HG02759 (cell line): Measurements from ENCODE around the gene KCNIP3.
"Not testable (repeated sequence)": the region's sequence is repeated elsewhere in the genome, so short reads cannot be mapped to it uniquely, and the experiment has no call there.

Experiments used
- ATAC-seq: cut with Tn5 transposase; IDR thresholded peaks from one replicate; pipeline ENCODE4 v1.9.1; 2021; ENCODE audit warnings: mild to moderate bottlenecking, moderate library complexity; ENCODE audit not compliant: unreplicated experiment

The KCNIP3 gene

DNA sequence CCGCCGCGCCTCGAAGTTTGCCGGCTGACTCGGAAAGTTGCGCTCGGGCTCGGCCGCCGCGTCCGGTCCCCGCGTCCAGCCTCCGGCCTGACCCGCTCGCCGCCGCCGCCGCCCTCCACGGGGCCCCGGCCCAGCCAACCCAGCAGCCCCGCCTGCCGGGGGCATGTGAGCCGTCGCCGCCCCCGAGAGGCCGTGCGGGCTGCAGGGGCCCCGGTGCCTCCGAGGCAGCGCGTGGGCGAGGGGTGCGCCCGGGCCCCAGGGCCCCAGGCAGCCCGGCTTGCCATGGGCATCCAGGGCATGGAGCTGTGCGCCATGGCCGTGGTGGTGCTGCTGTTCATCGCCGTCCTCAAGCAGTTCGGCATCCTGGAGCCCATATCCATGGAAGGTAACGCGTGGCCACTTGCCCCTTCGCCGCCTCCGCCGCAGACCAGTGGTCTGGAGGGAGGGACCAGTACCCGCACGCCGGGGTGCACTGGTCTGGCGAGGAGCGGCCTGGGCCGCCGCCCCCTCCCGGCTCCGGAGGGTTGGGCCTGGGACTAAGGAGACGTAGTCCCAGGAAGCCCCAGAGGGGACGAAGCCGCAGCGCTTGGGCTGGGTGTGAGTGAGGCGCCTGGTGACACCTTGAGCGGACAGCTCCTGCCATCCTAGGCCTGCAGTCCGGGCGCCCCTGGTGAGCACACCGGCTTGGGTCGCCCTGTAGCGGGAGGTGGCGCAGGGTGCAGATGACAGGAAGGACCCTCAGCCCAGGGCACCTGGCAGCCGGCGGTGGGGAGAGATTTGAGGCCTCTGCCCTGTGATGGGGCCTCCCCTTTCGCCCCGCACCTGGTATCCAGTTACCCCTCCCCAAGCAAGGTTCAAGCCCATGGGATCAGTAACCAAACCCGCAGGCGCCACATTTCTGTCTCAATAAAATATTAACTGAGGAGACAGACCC, 49.9 kb downstream of the KCNIP3 start:
- ATAC-seq, result no peak

GRCh38 chr2:95347681-95348608, 50.8 kb downstream of the KCNIP3 start:
- ATAC-seq, result no peak

DNA sequence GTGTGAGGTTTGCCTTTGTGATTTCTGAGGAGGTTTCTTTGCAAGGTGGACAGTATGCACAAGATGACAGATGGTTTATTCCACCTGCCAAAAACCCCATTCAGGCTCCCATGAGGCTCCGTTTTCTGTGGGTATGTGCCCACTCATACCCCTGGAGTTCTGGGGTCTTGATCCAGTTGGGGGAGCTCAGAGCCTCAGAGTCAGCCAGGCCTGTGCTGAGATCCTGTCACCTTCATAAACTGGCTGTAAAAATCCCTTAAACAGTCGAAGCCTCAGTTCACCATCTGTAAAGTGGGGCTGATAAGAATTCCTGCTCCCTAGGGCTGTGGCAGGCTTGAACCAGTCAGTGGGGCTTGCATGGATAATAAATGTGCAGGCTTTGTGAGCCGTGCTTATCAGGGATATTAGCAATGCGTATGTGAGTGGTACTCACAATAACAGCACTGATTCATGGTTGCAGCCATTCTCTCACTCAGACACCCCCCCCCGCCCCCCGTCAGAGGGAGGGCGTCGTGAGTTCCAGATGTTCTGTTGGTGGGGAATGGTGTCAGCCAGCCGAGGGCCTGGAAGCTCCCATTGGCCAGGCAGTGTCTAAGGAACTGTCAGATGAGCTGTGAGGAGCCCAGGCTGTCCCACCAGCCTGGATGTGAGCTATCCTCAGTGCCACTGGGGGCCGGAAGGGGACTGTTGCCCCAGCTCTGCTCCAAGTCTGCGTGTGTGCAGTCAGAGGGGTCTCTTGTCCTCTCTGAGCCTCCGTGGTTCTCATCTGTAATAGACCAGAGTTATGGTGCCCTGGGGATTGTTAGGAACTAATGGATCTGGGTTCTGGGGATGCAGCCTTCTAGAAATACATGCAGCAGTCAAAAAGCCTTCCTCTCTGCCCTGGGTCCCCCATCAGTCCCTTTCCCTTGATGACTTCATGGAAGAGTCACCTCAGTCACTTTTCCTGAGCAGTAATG, 51.7 kb downstream of the KCNIP3 start:
- ATAC-seq, result no peak

DNA sequence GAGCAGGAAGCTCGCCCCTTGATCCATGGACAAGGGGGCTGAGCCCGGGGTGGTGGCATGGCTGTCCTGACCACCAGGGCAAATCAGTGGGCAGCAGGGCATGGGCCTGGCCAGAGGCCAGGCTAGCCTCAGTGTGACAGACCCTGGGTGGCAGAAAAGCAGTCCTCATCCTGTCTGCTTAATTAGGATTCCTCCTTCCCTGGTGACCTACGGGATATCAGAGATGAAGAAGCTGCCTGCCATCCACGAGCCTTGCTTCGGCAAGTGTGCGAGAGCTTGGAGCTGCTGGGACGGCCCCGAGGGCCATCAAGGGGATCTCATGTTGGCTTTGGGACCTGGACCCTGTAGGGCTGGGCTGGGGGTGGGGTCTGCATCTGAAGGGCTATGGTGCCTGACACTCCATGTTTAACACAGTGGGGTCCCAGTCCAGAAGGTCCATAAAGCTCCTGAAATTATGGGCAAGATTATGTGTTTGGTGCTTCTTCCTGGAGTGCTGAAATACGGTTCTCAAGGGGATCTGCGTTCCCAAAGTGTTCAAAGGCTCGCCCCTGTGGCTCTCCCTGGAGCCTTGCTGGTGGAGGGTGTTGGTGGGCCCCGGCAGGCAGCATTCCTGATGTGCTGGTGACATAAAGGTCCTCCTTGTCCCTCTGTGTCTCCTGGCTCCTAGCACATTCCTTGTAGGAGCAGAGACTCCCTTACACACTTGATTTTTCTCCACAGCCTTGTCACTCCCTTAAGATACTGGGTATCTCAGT, 52.6 kb downstream of the KCNIP3 start:
- no peak for ATAC-seq

DNA sequence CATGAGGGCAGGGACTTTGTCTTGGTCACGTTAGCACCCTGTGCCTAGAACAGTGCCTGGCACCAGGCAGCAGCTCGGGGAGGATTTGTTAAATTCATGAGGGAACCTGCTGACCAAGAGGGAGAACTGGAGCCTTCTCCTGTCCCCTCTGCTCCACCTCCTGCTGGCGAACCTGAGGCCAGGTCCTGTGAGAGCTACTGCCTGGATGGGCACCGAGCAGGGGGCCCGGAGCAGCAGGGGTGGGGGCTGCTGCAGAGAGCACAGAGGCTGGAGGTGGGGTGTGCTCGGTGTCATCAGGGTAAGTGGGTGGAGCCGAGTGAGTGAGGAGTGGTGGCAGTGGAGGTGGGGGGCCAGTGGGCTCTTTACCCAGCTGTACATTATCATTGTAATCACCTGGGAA, 53.2 kb downstream of the KCNIP3 start:
- no peak for ATAC-seq

- ATAC-seq, result no peak
Observed at GRCh38 chr2:95350774-95351597, 53.8 kb downstream of the KCNIP3 start.

DNA sequence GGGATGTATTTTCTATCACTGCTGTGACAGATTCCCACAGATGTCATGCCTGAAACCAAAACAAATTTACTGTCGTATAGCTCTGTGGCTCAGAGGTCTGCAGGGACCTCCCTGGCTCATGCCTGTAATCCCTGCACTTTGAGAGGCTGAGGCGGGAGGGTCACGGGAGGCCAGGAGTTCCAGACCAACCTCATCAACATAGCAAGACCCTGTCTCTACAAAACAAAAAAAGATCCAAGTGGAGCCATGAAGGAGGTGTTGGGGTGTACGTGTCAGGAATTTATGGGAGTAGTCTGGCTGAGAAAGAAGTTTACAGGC, 54.4 kb downstream of the KCNIP3 start:
- no peak for ATAC-seq

- ATAC-seq, result no peak
Observed at GRCh38 chr2:95352310-95353054, 55.3 kb downstream of the KCNIP3 start.

- no peak for ATAC-seq
Observed at GRCh38 chr2:95353055-95353575, 56.0 kb downstream of the KCNIP3 start.

DNA sequence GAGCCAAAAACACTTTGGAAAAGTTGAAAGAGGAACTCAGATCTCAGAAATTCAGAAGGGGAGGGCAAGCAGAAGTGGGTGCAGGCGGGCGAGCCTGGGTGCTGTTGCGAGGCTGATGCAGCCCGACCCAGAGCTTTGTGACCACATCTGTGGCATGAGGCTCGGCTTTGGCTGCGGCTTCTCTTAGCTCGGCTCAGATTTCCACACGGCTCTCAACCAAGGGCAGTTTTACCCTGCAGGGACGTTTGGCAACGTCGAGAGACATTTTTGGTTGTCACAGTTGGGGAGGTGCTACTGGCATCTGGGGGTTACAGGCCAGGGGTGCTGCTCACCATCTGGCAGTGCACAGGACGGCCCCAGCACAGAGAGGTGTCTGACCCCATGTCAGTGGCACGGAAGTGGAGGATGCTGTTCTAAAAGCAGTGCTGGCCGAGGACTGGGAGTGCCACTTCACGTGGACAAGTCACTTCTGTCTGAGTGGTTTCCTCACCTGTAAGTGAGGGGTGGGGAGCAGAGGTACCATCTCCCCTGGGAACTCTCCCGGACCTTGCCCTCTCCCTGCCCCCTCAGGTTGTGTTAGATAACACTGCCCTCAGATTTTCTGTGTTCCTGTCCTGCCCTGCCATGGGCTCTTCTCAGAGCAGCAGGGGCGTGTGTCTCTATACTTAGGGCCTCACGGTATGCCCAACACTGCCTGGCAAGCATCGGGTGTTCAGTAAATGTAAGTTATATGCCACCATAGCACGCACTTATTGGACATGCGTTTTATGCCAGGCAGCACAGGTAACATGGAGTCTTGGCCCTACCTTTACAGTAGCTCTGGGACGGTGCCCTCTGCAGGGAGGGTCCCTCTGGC, 56.7 kb downstream of the KCNIP3 start:
- ATAC-seq, result no peak

- ATAC-seq, result no peak
Observed at GRCh38 chr2:95354469-95354901, 57.3 kb downstream of the KCNIP3 start.

DNA sequence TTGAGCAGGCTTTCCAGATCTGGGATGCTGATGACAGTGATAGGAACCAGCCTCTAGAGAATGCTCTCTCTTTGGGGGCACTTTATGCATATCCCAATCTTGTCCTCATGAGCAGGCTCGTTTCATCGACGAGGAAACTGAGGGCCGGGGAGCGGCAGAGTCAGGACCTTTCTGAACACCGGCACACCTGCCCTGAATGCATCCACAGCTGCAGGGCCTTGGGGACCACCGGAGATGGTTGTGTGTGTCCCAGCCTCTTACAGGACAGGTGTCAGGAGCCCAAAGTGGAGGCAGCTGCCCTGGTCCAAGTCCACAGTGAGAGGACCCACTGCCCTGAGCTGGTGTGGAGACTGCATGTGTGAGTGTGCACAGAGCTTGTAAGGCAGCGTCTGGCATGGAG, 57.8 kb downstream of the KCNIP3 start:
- no peak for ATAC-seq

GRCh38 chr2:95355486-95355885, 58.3 kb downstream of the KCNIP3 start:
- not testable (repeated sequence) for ATAC-seq

DNA sequence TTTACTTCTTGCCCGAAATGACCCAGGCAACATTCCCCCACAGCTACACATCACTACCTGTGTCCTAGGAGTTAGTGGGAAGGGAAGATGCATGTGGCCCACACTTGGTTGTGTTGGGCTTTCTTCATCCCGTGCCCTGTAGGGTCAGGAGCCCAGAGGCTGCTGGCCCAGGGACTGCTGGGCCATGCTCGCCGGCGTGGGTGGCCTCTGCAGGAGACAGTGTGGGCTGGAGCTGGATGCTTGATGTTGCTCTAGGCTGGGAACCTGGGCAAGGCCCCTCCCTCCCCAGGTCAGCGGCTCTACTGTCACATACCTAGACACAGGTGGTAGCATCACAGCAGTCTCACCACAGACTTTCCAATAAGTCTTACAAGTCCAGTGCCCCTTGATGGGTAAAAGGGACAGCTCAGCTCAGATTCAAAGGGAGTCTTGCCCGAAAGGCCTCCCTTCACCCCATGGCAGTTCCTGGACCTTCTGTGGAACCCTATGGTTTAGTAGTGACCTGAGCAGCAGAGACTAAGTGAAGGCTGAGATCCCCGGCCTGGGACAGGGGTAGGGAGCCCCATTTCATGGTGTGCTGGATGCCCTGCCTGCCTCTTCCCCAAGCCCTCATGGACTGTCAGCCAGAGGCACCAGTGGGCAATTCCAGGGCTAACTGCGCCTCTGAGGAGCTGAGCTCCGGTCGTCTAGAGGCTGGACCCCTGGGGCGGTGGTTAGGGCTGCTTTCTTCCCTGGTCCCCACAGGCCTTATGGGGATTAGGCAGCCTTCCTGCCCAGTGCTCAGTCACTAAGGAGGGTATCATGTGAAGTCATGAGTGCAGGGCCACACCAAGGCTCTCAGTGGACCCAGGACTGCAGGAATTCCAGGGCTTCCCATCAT, 59.9 kb downstream of the KCNIP3 start:
- ATAC-seq, result no peak

- no peak for ATAC-seq
Observed at GRCh38 chr2:95357717-95358280, 60.7 kb downstream of the KCNIP3 start.

DNA sequence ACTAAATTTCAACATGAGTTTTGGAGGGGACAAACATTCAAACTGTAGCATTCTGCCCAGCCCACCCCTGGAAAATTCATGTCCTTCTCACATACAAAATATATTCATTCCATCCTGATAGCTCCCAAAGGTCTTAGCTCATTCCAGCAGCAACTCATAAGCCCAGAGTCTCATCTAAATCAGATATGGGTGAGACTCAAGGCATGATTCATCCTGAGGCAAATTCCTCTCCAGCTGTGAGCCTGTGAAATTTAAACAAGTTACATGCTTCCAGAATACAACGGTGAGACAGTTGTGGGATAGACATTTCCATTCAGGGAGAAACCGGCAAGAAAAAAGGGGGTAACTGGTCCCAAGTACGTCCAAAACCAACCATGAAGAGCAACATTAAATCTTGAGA, 61.9 kb downstream of the KCNIP3 start:
- no peak for ATAC-seq
